Measurements from ENCODE around the gene PRDM16.

DNA sequence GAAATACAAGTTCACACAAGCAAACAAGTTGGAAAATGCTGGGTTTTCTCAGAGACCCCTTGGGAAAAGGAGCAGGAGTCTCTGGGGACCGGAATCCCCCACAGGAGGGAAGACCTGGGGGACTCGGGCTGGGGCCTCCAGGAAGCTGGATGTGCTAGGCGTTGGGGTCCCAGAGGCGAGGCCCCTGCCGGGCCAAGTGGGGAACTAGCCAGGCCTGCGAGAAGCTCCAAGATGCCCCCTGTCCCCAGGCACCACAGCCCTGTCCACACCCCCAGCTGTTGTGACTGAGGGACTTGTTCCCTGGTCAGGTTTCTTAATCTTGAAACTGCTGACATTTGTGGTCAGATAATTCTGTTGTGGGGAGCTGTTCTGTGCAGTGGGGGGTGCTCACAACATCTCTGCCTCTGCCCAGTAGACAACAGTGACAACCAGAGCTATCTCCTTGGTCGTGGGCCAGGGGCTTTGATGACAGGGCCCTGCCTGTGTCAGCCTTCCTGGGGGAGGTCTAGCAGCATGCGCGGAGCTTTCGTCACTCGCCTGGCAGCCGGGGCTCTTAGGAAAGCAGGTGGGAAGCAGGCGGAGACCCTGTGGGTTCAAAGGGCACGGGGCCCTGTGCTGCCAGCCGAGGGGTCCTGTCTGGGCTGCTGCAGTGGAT lies 259.1 kb downstream of the PRDM16 start:
- no peak for TF ChIP-seq EZH2 (IDR thresholded peaks at IDR 0.05; ENCODE audit: borderline replicate concordance, low read length)
- TF ChIP-seq, protein P1, sequence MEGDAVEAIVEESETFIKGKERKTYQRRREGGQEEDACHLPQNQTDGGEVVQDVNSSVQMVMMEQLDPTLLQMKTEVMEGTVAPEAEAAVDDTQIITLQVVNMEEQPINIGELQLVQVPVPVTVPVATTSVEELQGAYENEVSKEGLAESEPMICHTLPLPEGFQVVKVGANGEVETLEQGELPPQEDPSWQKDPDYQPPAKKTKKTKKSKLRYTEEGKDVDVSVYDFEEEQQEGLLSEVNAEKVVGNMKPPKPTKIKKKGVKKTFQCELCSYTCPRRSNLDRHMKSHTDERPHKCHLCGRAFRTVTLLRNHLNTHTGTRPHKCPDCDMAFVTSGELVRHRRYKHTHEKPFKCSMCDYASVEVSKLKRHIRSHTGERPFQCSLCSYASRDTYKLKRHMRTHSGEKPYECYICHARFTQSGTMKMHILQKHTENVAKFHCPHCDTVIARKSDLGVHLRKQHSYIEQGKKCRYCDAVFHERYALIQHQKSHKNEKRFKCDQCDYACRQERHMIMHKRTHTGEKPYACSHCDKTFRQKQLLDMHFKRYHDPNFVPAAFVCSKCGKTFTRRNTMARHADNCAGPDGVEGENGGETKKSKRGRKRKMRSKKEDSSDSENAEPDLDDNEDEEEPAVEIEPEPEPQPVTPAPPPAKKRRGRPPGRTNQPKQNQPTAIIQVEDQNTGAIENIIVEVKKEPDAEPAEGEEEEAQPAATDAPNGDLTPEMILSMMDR (IDR thresholded peaks at IDR 0.05; ENCODE audit: low read length), result no peak

Data from OCI-LY1 (cell line).